Hematopoietic multipotent progenitor cell treated with erythropoietin and hydrocortisone succinate and interleukin-3 and kit ligand, for 17 days (in vitro differentiated cells): ENCODE results near the gene CLCF1.

ENCODE experiments used
- DNase-seq: peaks from one replicate; pipeline ENCODE4 v3.0.0-alpha.2; 2015; ENCODE audit warnings: low spot score

CLCF1 gene

DNA sequence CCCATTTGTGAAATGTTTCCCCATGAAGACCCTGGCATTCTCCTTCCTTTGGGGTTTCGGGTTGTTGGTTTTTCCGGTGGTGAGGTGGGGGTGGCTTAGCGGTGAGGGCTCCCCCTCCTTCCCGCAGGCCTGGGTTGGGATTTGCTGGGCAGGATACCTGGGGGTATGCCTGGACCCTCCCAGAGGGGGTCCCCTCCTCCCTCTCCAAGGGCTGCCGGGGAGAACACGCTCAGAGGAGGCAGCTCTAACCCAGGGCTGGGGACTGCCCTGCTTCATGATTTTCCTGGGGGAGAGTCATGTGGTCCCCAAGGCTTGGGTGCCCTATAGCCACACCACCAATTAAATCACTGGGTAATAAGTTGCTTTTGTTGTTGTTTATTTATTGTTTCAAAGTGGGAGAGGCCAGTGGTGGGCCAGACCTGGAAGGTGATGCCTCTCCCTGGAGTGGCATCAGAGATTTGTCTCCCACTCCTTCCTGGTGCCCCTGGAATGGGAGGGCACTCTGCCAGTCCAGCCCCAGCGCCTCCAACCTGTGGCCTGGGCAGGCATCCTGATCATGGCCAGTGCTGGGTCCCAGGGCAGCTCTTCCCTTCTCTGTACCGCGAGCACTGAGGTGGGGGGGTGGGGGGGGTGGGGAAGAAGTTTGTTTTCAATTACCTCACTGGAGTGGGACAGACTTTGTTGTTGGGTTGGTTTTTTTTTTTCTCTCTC is 1.3 kb upstream of the CLCF1 start:
- no peak for DNase-seq

- peak; percentile 36 for DNase-seq
Observed at GRCh38 chr11:67373648-67374570, 511 bp upstream of the CLCF1 start.

GRCh38 chr11:67372321-67372992 is 941 bp downstream of the CLCF1 start:
- no peak for DNase-seq

- no peak for DNase-seq
Observed at GRCh38 chr11:67371911-67372320, 1.5 kb downstream of the CLCF1 start.

- no peak for DNase-seq
Observed at GRCh38 chr11:67371189-67371910, 2.0 kb downstream of the CLCF1 start.

DNA sequence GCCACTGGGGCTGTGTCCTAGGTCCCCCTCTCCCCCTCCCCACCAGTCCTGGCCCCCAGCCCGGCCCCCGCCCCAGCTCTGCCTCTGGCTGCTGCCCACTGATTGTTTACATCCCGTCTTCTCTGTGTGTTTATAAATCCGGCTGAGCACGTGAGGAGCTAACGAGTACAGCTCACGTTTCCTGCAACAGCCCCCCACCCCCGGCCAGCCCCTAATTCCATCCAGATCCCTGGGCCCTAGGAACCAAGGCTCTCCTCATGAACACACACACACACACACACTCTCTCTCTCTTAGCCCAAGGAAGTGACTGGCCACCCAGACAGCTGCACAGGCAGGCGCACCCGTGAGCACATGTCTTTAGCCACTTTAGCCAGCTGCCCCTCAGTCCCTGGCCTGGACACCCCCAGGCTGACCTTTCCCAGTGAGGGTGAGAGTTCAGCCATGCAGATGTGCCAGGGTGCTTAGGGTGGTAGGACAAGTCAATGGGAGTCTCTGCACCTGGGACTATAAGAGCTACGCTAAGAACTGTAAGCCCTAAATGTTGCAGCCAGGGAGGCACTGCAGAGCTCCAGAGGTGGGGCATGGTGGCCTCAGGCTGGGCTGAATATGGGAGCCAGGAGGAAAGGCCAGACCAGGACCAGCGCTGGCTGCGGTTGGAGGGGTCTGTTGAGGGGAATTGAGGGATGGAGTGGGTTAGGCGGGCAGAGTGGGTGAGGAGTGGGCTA is 2.9 kb downstream of the CLCF1 start:
- DNase-seq, result no peak

- no peak for DNase-seq
Observed at GRCh38 chr11:67369801-67370284, 3.6 kb downstream of the CLCF1 start.

GRCh38 chr11:67369275-67369674 is 4.1 kb downstream of the CLCF1 start:
- DNase-seq, result no peak

DNA sequence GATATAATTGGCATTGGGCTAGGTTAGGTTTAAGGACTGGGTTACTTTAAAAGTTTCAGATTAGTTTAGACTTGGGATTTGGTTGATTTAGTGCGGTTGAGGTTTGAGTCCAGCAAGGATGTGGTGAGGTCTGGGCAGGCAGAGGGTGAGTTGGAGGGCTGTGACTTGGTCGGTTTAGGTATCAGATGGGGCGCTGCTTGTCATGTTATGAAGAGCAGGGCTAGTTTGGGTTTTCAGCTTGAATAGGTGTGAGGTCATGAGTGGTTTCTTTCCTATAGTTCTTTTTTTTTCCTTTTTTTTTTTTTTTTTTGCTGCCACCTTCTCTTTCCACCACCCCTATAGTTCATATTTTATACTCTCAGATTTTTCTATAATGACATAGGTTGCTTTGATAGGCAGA is 4.8 kb downstream of the CLCF1 start:
- DNase-seq, result no peak

DNA sequence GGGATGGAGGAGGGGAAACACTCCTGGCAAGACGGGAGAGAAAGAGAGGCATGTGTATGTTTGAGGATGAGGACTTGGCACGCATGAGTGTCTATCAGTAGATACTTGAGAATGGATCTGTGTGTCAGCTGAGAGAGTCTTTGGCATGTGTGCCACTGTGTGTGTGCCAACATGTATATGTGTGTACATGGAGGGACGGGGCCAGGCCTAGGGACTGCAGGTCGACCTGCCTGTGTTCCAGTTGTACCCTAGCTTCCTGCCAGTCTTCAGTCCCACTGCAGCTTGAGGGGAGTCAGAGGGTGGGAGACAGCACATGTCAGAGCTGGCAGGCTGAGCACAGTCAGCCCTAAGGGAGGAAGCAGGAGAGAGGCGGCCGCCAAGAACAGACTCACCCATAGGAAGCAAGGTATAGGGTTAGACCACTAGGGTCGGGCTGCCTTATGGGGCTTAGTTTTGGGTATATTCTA is 5.6 kb downstream of the CLCF1 start:
- no peak for DNase-seq

DNA sequence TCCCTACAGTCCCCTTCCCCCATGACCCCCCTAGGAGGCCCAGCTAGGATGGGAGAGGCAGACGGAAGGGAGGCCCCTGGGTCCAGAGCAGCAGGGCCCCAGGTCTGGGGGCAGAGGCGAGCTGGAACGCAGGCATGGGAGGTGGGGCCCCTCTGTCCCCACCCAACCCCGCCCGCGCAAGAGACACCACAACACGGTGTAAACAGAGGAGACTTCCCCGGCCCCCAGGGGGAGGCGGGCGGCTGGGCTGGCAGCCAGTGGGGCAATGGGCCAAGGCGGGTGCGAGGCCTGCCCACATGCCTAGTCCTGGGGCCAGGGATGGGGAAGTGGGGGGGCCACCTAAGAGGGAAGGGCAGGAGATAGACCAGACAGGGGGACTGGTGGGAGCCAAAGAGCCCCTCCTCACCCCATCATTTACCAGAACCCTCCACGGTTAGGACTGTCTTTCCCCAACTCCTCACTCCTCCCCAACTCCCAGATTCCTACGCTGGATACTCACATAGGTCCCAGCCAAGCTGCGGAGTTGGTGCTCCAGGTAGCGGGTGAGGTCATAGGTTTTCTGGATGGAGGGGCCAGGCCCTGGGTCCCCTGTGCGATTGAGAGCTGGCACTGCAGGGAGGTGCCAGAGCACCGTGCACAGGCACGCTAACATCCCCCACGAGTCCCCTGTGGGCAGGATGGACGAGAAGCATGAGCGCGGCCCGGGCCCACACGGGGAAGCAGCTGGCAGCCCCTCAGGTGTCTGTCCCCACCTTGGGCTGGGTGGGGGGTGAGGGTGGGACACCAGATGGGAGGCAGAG is 6.2 kb downstream of the CLCF1 start:
- DNase-seq, result no peak

DNA sequence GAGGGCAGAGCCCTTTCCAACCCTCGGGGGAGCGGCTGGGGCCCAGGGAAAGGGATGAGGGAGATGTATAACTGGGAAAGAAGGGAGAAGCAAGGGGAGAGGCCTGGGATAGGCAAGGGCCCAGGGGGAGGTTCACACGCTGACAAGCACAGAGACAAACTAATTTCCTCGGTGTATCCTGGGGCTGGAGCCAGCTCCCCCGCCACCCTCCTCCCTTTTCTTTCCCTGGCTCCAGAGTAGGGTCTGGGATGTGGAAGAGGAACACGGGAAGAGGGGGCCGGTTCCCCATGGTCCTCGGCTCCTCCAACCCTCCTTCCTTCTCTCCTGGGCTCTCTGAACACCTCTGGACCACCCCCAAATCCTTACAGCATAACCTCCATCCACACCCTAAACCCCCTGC is 6.9 kb downstream of the CLCF1 start:
- DNase-seq, result no peak

GRCh38 chr11:67365736-67366444 is 7.5 kb downstream of the CLCF1 start:
- DNase-seq, result no peak

- no peak for DNase-seq
Observed at GRCh38 chr11:67364783-67365722, 8.3 kb downstream of the CLCF1 start.

DNA sequence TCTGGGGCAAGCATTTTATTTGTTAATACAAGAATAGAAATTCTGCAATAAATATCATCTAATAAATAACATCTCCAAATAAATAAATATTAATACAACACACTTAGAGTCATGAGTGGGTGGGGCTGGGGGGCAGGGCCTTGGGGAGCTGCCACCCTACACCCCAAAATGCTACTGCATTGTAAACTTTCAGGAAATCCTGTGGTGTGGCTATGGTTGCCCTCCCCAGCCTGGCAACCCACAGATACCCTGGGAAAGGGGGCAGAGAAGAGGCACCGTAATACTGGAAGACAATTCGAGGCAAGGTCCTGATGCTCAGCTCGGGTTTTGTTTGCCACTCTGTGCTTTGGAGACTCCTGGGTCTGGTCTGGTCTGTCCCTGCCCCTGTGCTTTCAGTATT is 9.2 kb downstream of the CLCF1 start:
- DNase-seq, result no peak

DNA sequence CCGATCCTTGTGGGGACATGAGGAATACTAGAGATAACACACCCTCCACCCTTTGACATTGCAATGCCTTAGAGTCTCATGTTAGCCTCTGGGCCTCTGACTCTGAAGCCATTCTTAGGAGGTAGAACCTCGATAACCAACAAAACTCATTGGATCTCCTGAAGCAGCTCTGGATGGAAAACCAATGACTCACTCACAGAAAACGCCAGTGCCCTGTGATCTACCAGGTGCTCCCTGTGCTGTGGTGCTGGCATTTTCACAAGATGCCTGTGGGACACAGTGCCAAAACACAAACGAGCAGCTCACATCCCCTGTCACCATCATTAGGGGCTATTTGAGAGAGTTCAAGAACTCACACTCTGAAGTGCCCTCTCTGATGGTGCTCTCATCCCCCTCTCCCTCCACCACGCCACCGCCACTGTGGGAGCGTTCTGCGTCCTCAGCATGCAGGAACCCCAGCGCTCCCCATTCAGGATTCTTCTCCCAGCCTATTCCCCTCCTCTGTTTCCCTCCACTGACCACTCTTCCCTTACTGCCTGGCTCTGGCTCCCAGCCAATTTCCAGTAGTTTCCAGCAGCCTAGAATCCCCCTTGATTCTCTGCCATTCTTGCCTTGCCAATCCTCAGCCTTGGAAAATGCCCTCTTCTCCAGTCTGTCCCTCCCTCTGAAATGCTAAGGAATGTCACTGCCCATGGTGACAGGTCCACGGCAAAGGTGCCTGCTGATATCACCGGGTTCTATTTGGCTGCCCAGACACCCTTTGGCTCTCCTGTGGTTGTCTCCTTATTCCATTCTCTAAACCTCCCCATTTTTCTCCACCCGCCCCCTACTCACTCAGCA is 15.3 kb downstream of the CLCF1 start:
- peak; percentile 3 for DNase-seq

DNA sequence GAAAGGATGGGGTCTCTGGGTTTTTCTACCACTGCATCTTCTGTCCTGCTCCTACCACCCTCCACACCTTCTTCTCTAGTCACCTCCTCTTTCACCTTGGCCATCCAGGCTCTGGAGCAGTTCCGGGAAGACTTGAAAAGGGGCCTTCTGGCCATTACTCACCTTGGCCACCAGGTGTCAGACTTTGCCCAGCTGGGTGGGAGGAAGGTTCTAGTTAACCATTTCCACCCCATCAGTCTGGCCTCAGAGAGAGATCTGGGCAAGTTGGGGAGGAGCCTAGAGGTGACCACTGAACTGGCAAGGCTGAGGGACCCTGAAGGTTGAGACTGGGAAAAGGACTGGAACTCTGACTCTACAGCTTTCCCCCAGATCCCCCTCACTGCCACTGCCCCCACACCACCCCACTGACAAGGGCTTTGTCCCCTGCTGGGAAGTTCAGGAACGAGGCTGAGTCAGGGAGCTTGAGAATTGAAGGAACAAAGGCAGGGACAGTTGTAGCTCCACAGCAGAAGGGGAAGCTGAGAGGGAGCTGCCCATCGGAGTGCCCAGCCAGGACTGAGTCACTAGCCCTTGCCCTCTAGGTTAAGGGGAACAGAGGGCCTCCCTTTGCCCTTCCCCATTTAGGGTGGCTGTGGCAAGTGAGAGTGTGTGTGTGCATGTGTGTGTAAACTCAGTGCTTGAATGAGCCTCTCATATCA is 16.4 kb downstream of the CLCF1 start:
- peak; percentile 85 for DNase-seq
